ENCODE results near the gene GPR55.

The GPR55 gene

GRCh38 chr2:230899287-230899686 is 25.8 kb downstream of the GPR55 start:
- no peak for DNase-seq

- peak in 1 of 2 donors; percentile 9 for DNase-seq
Observed at GRCh38 chr2:230898713-230899091, 26.3 kb downstream of the GPR55 start.

GRCh38 chr2:230898016-230898712 is 26.9 kb downstream of the GPR55 start:
- DNase-seq: peak in 1 of 2 donors; percentile 4

- DNase-seq: peak in 1 of 2 donors; percentile 3
Observed at GRCh38 chr2:230896346-230897115, 28.5 kb downstream of the GPR55 start.

- DNase-seq: peak in 1 of 2 donors; percentile 9
Observed at GRCh38 chr2:230895536-230896345, 29.3 kb downstream of the GPR55 start.

- peak in 1 of 2 donors; percentile 38 for DNase-seq
Observed at GRCh38 chr2:230893841-230894781, 30.9 kb downstream of the GPR55 start.

GRCh38 chr2:230893338-230893737 is 31.7 kb downstream of the GPR55 start:
- DNase-seq: no peak

- DNase-seq: no peak
Observed at GRCh38 chr2:230891509-230891908, 33.5 kb downstream of the GPR55 start.

- DNase-seq: no peak
Observed at GRCh38 chr2:230891064-230891463, 34.0 kb downstream of the GPR55 start.

- DNase-seq: no peak
Observed at GRCh38 chr2:230890646-230891045, 34.4 kb downstream of the GPR55 start.

- no peak for DNase-seq
Observed at GRCh38 chr2:230889911-230890601, 35.0 kb downstream of the GPR55 start.

GRCh38 chr2:230888824-230889400 is 36.1 kb downstream of the GPR55 start:
- DNase-seq: no peak

GRCh38 chr2:230887342-230887741 is 37.7 kb downstream of the GPR55 start:
- DNase-seq: no peak

- DNase-seq: no peak
Observed at GRCh38 chr2:230886671-230887071, 38.4 kb downstream of the GPR55 start.

- no peak for DNase-seq
Observed at GRCh38 chr2:230886206-230886605, 38.8 kb downstream of the GPR55 start.

- DNase-seq: peak in 1 of 2 donors; percentile 40
Observed at GRCh38 chr2:230885463-230886130, 39.4 kb downstream of the GPR55 start.

- no peak for DNase-seq
Observed at GRCh38 chr2:230881840-230882239, 43.2 kb downstream of the GPR55 start.

- no peak for DNase-seq
Observed at GRCh38 chr2:230879891-230880290, 45.2 kb downstream of the GPR55 start.

- DNase-seq: no peak
Observed at GRCh38 chr2:230879271-230879882, 45.7 kb downstream of the GPR55 start.

- no peak for DNase-seq
Observed at GRCh38 chr2:230878599-230879188, 46.3 kb downstream of the GPR55 start.
